ENCODE measurements around the gene MAP1S. TPM values are rescaled to one million over a fixed set of nuclear protein-coding genes. Genes with fewer than 3 reads are reported as not detected.

The MAP1S gene
- total RNA-seq, 4 donors from 2014 or later: 30.2 to 159 (median 68.0) TPM

DNA sequence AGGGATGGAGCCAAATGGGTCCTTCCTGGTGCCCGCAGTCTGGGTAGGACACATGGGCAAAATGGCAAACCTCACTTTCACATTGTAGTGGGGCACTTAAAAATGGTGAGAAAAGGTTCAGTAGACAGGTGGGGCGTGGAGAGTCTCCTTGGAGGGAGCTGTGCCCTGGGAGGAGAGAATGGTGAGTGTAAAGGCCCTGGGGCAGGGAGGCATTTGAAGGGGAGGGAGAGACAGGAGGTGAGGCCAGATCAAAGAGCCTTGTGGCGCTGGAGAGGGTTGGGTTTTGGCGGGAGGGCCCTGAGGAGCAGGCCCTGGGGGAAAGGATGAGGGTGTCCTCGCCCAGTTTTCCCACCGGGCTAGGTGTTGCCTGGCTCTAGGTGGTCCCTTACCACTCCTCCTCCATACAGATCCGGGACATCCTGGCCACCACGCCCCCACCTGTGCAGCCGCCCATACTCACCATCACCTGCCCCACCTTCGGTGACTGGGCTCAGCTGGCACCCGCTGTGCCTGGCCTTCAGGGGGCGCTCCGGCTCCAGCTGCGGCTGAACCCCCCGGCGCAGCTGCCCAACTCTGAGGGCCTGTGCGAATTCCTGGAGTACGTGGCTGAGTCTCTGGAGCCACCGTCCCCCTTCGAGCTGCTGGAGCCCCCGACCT is 6.3 kb downstream of the MAP1S start:
- 97% methylated on average over 9 of the region's 21 CpGs; no CpG with 5 or more reads in 1 of the 2 donors for WGBS, 2 donors (ENCODE audit: low coverage in 1 of 2)
- intact Hi-C loops (cut with DNase I; ENCODE audit: low total_unique reads) (no loop called here), in situ Hi-C loops (cut with MboI; ENCODE audit: low pct_ligation_motif_present in 1 of 4, low pct_unique_long_range_greater_than_20kb in 1 of 4, low sequenced_read_pairs in 3 of 4) (no loop called here)
- no peak for DNase-seq
- no peak overlapping the region for H3K27ac ChIP-seq
- no peak overlapping the region for H3K4me3 ChIP-seq
- H3K36me3 ChIP-seq: peaks cover 0 to 34% (median 7%) of the 10 kb centered on the region in 4 donors
- no peaks in the 10 kb centered on the region for H3K9me3 ChIP-seq
- no peak for TF ChIP-seq POLR2A (IDR thresholded peaks at IDR 0.05)
- TF ChIP-seq, protein P1, sequence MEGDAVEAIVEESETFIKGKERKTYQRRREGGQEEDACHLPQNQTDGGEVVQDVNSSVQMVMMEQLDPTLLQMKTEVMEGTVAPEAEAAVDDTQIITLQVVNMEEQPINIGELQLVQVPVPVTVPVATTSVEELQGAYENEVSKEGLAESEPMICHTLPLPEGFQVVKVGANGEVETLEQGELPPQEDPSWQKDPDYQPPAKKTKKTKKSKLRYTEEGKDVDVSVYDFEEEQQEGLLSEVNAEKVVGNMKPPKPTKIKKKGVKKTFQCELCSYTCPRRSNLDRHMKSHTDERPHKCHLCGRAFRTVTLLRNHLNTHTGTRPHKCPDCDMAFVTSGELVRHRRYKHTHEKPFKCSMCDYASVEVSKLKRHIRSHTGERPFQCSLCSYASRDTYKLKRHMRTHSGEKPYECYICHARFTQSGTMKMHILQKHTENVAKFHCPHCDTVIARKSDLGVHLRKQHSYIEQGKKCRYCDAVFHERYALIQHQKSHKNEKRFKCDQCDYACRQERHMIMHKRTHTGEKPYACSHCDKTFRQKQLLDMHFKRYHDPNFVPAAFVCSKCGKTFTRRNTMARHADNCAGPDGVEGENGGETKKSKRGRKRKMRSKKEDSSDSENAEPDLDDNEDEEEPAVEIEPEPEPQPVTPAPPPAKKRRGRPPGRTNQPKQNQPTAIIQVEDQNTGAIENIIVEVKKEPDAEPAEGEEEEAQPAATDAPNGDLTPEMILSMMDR (IDR thresholded peaks at IDR 0.05): peak in 3 of 5 experiments; percentile 15 to 23 (median 17)
- H3K27me3 ChIP-seq: no peaks in the 10 kb centered on the region
- H3K4me1 ChIP-seq: peaks cover 10 to 20% (median 13%) of the 10 kb centered on the region in 4 donors

DNA sequence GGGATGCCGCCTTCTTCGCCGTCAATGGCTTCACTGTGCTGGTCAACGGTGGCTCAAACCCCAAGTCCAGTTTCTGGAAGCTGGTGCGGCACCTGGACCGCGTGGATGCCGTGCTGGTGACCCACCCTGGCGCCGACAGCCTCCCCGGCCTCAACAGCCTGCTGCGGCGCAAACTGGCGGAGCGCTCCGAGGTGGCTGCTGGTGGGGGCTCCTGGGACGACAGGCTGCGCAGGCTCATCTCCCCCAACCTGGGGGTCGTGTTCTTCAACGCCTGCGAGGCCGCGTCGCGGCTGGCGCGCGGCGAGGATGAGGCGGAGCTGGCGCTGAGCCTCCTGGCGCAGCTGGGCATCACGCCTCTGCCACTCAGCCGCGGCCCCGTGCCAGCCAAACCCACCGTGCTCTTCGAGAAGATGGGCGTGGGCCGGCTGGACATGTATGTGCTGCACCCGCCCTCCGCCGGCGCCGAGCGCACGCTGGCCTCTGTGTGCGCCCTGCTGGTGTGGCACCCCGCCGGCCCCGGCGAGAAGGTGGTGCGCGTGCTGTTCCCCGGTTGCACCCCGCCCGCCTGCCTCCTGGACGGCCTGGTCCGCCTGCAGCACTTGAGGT is 7.0 kb downstream of the MAP1S start:
- TF ChIP-seq, protein P1 (IDR thresholded peaks at IDR 0.05): no peak
- TF ChIP-seq EP300 (IDR thresholded peaks at IDR 0.05; ENCODE audit: low read depth) (no peak), POLR2A (IDR thresholded peaks at IDR 0.05) (no peak), POLR2AphosphoS5 (IDR thresholded peaks at IDR 0.05) (no peak)
- no peak overlapping the region for H3K4me3 ChIP-seq
- WGBS, 2 donors (ENCODE audit: low coverage in 1 of 2): 95% methylated on average over 26 of the region's 59 CpGs; no CpG with 5 or more reads in 1 of the 2 donors
- no peaks in the 10 kb centered on the region for H3K9me3 ChIP-seq
- no peak for DNase-seq
- H3K27me3 ChIP-seq: no peaks in the 10 kb centered on the region
- intact Hi-C loops (cut with DNase I; ENCODE audit: low total_unique reads) (no loop called here), in situ Hi-C loops (cut with MboI; ENCODE audit: low pct_ligation_motif_present in 1 of 4, low pct_unique_long_range_greater_than_20kb in 1 of 4, low sequenced_read_pairs in 3 of 4) (no loop called here)
- peaks cover 0 to 34% (median 9%) of the 10 kb centered on the region in 4 donors for H3K36me3 ChIP-seq
- H3K4me1 ChIP-seq: peaks cover 3 to 13% (median 6%) of the 10 kb centered on the region in 4 donors
- H3K27ac ChIP-seq: no peak overlapping the region

DNA sequence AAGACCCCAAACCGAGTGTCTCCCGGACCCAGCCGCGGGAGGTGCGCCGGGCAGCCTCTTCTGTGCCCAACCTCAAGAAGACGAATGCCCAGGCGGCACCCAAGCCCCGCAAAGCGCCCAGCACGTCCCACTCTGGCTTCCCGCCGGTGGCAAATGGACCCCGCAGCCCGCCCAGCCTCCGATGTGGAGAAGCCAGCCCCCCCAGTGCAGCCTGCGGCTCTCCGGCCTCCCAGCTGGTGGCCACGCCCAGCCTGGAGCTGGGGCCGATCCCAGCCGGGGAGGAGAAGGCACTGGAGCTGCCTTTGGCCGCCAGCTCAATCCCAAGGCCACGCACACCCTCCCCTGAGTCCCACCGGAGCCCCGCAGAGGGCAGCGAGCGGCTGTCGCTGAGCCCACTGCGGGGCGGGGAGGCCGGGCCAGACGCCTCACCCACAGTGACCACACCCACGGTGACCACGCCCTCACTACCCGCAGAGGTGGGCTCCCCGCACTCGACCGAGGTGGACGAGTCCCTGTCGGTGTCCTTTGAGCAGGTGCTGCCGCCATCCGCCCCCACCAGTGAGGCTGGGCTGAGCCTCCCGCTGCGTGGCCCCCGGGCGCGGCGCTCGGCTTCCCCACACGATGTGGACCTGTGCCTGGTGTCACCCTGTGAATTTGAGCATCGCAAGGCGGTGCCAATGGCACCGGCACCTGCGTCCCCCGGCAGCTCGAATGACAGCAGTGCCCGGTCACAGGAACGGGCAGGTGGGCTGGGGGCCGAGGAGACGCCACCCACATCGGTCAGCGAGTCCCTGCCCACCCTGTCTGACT is 7.9 kb downstream of the MAP1S start:
- no peak for DNase-seq
- Histone ChIP-seq H3K4me3 (no peak overlapping the region), H3K4me1 (peaks cover 0 to 4% (median 0%) of the 10 kb centered on the region in 4 donors), H3K36me3 (peaks cover 0 to 34% (median 12%) of the 10 kb centered on the region in 4 donors), H3K27ac (no peak overlapping the region), H3K9me3 (no peaks in the 10 kb centered on the region), H3K27me3 (no peaks in the 10 kb centered on the region)
- 88% methylated on average over 42 of the region's 62 CpGs; no CpG with 5 or more reads in 1 of the 2 donors for WGBS, 2 donors (ENCODE audit: low coverage in 1 of 2)
- TF ChIP-seq EP300 (IDR thresholded peaks at IDR 0.05; ENCODE audit: low read depth) (no peak), POLR2AphosphoS5 (IDR thresholded peaks at IDR 0.05) (no peak), POLR2A (IDR thresholded peaks at IDR 0.05) (no peak)
- TF ChIP-seq, protein P1 (IDR thresholded peaks at IDR 0.05): no peak
- in situ Hi-C loops (cut with MboI; ENCODE audit: low pct_ligation_motif_present in 1 of 4, low pct_unique_long_range_greater_than_20kb in 1 of 4, low sequenced_read_pairs in 3 of 4): no loop called here
- intact Hi-C loops (cut with DNase I; ENCODE audit: low total_unique reads): no loop called here

DNA sequence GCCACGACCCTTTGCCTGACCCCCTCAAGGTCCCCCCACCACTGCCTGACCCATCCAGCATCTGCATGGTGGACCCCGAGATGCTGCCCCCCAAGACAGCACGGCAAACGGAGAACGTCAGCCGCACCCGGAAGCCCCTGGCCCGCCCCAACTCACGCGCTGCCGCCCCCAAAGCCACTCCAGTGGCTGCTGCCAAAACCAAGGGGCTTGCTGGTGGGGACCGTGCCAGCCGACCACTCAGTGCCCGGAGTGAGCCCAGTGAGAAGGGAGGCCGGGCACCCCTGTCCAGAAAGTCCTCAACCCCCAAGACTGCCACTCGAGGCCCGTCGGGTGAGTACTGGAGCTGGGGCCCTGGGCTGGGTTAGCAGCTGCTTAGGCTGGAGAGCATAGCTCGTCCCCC is 8.6 kb downstream of the MAP1S start:
- Histone ChIP-seq H3K36me3 (peaks cover 0 to 34% (median 12%) of the 10 kb centered on the region in 4 donors), H3K27me3 (no peaks in the 10 kb centered on the region), H3K4me1 (no peaks in the 10 kb centered on the region), H3K4me3 (no peak overlapping the region), H3K27ac (no peak overlapping the region), H3K9me3 (no peaks in the 10 kb centered on the region)
- 80 to 96% methylated on average over 1 to 13 of the region's 19 CpGs for WGBS, 2 donors (ENCODE audit: low coverage in 1 of 2)
- no peak for TF ChIP-seq EP300 (IDR thresholded peaks at IDR 0.05; ENCODE audit: low read depth)
- no peak for TF ChIP-seq POLR2AphosphoS5 (IDR thresholded peaks at IDR 0.05)
- no peak for TF ChIP-seq POLR2A (IDR thresholded peaks at IDR 0.05)
- TF ChIP-seq, protein P1 (IDR thresholded peaks at IDR 0.05): no peak
- DNase-seq: no peak
- intact Hi-C loops (cut with DNase I; ENCODE audit: low total_unique reads): no loop called here
- in situ Hi-C loops (cut with MboI; ENCODE audit: low pct_ligation_motif_present in 1 of 4, low pct_unique_long_range_greater_than_20kb in 1 of 4, low sequenced_read_pairs in 3 of 4): no loop called here

Measured in transverse colon (tissue), 4 donors.